OCI-LY3 (cell line): ENCODE results near the gene SCN2B.

Source experiments
- H2AFZ ChIP-seq: fragments of 200-600, 300-600 bp; shearing (Covaris generic); 2 replicates; pipeline ENCODE4 v1.6.0; 2014; ENCODE audit warnings: antibody characterized with exemption, low read depth, low read length
- H3K27ac ChIP-seq: fragments of 200-600, 300-600 bp; sonication (generic); 2 replicates; pipeline ENCODE4 v1.5.1; 2014; ENCODE audit warnings: mild to moderate bottlenecking, low read length, moderate library complexity, mixed read lengths
- H3K27me3 ChIP-seq: fragments of 200-600, 300-600 bp; sonication (generic); 2 replicates; pipeline ENCODE4 v1.6.1; 2014; ENCODE audit warnings: low read depth, low read length, mixed read lengths
- H3K36me3 ChIP-seq: fragments of 200-600, 300-600 bp; sonication (generic); replicated peaks from 2 replicates; pipeline ENCODE3; 2014; ENCODE audit warnings: low read depth, low read length, mixed read lengths
- H3K4me1 ChIP-seq: fragments of 300-600, 200-600 bp; sonication (generic); 2 replicates; pipeline ENCODE4 v1.6.1; 2014; ENCODE audit warnings: low read length, mixed read lengths
- H3K4me2 ChIP-seq: fragments of 200-600, 300-600 bp; sonication (generic); 2 replicates; pipeline ENCODE4 v1.6.1; 2014; ENCODE audit warnings: low read length, mixed read lengths
- H3K4me3 ChIP-seq: fragments of 300-600, 200-600 bp; sonication (generic); 2 replicates; pipeline ENCODE4 v1.5.1; 2014; ENCODE audit warnings: antibody characterized with exemption, mild to moderate bottlenecking, low read length, moderate library complexity
- H3K79me2 ChIP-seq: fragments of 300-600, 200-600 bp; shearing (Covaris generic); 2 replicates; pipeline ENCODE4 v1.6.1; 2014; ENCODE audit warnings: mild to moderate bottlenecking, low read length, mixed read lengths
- H3K9ac ChIP-seq: fragments of 300-600, 200-600 bp; shearing (Covaris generic); 2 replicates; pipeline ENCODE4 v1.6.0; 2014; ENCODE audit warnings: mild to moderate bottlenecking, low read length, moderate library complexity
- H3K9me3 ChIP-seq: fragments of 200-600, 300-600 bp; shearing (Covaris generic); 2 replicates; pipeline ENCODE4 v1.6.1; 2014; ENCODE audit warnings: low read length, mixed read lengths; ENCODE audit not compliant: insufficient read depth
- H4K20me1 ChIP-seq: fragments of 200-600, 300-600 bp; sonication (generic); 2 replicates; pipeline ENCODE4 v1.6.1; 2016; ENCODE audit warnings: low read length, mixed read lengths; ENCODE audit not compliant: insufficient read depth
- CTCF ChIP-seq: fragments of 200-600, 300-600 bp; sonication (generic); IDR thresholded peaks from 2 replicates; pipeline ENCODE4 v1.5.1; 2014; ENCODE audit warnings: antibody characterized with exemption, low read length, low read depth
- EZH2phosphoT487 ChIP-seq: fragments of 200-600 bp; shearing (Covaris generic); IDR thresholded peaks from 2 replicates; pipeline ENCODE4 v1.6.1; 2018; ENCODE audit warnings: antibody characterized with exemption, mixed run types, low read depth

Gene SCN2B

GRCh38 chr11:118217575-118217974 lies 41.1 kb upstream of the SCN2B start:
- Histone ChIP-seq H3K27me3 (peaks cover 18% of the 10 kb centered on the region), H3K4me2 (peak overlapping the region; percentile 61), H4K20me1 (no peaks in the 10 kb centered on the region), H3K79me2 (no peaks in the 10 kb centered on the region), H3K9me3 (no peaks in the 10 kb centered on the region), H3K9ac (no peak overlapping the region), H3K4me1 (peaks cover 52% of the 10 kb centered on the region), H3K4me3 (no peak overlapping the region; the same call in 1 of the 2 replicates), H3K27ac (no peak overlapping the region), H2AFZ (no peak overlapping the region), H3K36me3 (no peaks in the 10 kb centered on the region)
- TF ChIP-seq EZH2phosphoT487 = no peak
- no peak for TF ChIP-seq CTCF

- peaks cover 54% of the 10 kb centered on the region for H3K4me1 ChIP-seq
These were observed 40.4 kb upstream of the SCN2B start for GRCh38 chr11:118216621-118217481.

GRCh38 chr11:118215765-118216164 lies 39.3 kb upstream of the SCN2B start:
- H3K9ac ChIP-seq = no peak overlapping the region
- no peaks in the 10 kb centered on the region for H3K9me3 ChIP-seq
- no peak overlapping the region for H2AFZ ChIP-seq
- H4K20me1 ChIP-seq = no peaks in the 10 kb centered on the region
- no peak overlapping the region for H3K4me2 ChIP-seq
- no peak overlapping the region for H3K4me3 ChIP-seq
- H3K4me1 ChIP-seq = peaks cover 54% of the 10 kb centered on the region
- H3K79me2 ChIP-seq = no peaks in the 10 kb centered on the region
- no peak for TF ChIP-seq EZH2phosphoT487
- TF ChIP-seq CTCF = no peak
- no peak overlapping the region for H3K27ac ChIP-seq
- no peaks in the 10 kb centered on the region for H3K36me3 ChIP-seq
- H3K27me3 ChIP-seq = peaks cover 31% of the 10 kb centered on the region

More at GRCh38 chr11:118216621-118217481, 40.4 kb upstream of the SCN2B start:
- H4K20me1 ChIP-seq = no peaks in the 10 kb centered on the region
- no peak overlapping the region for H3K27ac ChIP-seq
- H3K4me2 ChIP-seq = peak overlapping the region; percentile 61
- no peak overlapping the region for H2AFZ ChIP-seq
- TF ChIP-seq CTCF (peak; percentile 26; the same call in 1 of the 2 replicates), EZH2phosphoT487 (no peak)
- no peak overlapping the region for H3K9ac ChIP-seq
- peak overlapping the region; percentile 39 for H3K4me3 ChIP-seq
- no peaks in the 10 kb centered on the region for H3K9me3 ChIP-seq
- no peaks in the 10 kb centered on the region for H3K79me2 ChIP-seq
- no peaks in the 10 kb centered on the region for H3K36me3 ChIP-seq
- H3K27me3 ChIP-seq = peaks cover 24% of the 10 kb centered on the region

- Histone ChIP-seq H4K20me1 (no peaks in the 10 kb centered on the region), H3K27ac (no peak overlapping the region), H3K9ac (no peak overlapping the region), H3K79me2 (no peaks in the 10 kb centered on the region), H3K36me3 (no peaks in the 10 kb centered on the region), H3K4me3 (peak overlapping the region; percentile 60), H3K9me3 (no peaks in the 10 kb centered on the region), H2AFZ (no peak overlapping the region), H3K4me2 (peak overlapping the region; percentile 91), H3K4me1 (peaks cover 54% of the 10 kb centered on the region), H3K27me3 (peaks cover 36% of the 10 kb centered on the region)
- TF ChIP-seq CTCF (no peak), EZH2phosphoT487 (no peak)
These were observed 38.8 kb upstream of the SCN2B start for GRCh38 chr11:118215262-118215661.
